ENCODE data around the gene KIF26B. TPM values are rescaled to one million over a fixed set of nuclear protein-coding genes. Genes with fewer than 3 reads are reported as not detected.

KIF26B gene
- polyA plus RNA-seq, 1 donor from 2014 or later = 6.3 TPM

- H3K36me3 ChIP-seq (ENCODE audit: insufficient read depth, low read length) = no peaks in the 10 kb centered on the region
- no peak overlapping the region for H3K9ac ChIP-seq (ENCODE audit: low read length)
- no peaks in the 10 kb centered on the region for H3K79me2 ChIP-seq (replicated peaks; ENCODE audit: insufficient read depth, low read length)
- no peak overlapping the region for H3K4me3 ChIP-seq (ENCODE audit: low read length)
- H3K27ac ChIP-seq (ENCODE audit: low read length) = no peak overlapping the region
- no peak overlapping the region for H3K4me2 ChIP-seq (ENCODE audit: low read length)
- H3K27me3 ChIP-seq (ENCODE audit: insufficient read depth, low read depth, low read length) = no peaks in the 10 kb centered on the region
- no peak overlapping the region for H2AFZ ChIP-seq (ENCODE audit: low read depth, low read length)
- H4K20me1 ChIP-seq (ENCODE audit: insufficient read depth) = no peaks in the 10 kb centered on the region
- no peaks in the 10 kb centered on the region for H3K9me2 ChIP-seq (ENCODE audit: insufficient read depth, low read length)
- no peak for TF ChIP-seq EP300 (conservative IDR thresholded peaks at IDR 0.05; ENCODE audit: poor library complexity, severe bottlenecking)
- TF ChIP-seq EZH2 (IDR thresholded peaks at IDR 0.05; ENCODE audit: borderline replicate concordance, insufficient read depth, low read length, poor library complexity, severe bottlenecking) = no peak
- TF ChIP-seq TAF1 (IDR thresholded peaks at IDR 0.05; ENCODE audit: low read depth) = no peak
- H3K9me3 ChIP-seq (ENCODE audit: low read length) = peaks cover 6% of the 10 kb centered on the region
- no peaks in the 10 kb centered on the region for H3F3A ChIP-seq (ENCODE audit: insufficient read depth, low read length, poor library complexity, severe bottlenecking)
Measured at GRCh38 chr1:245279346-245279745, 124.6 kb downstream of the KIF26B start.

- Histone ChIP-seq H3K36me3 (ENCODE audit: insufficient read depth, low read length) (no peaks in the 10 kb centered on the region), H3K4me3 (ENCODE audit: low read length) (no peak overlapping the region), H3K27ac (ENCODE audit: low read length) (no peak overlapping the region), H3K27me3 (ENCODE audit: insufficient read depth, low read depth, low read length) (no peaks in the 10 kb centered on the region), H3K9ac (ENCODE audit: low read length) (no peak overlapping the region), H3K9me2 (ENCODE audit: insufficient read depth, low read length) (no peaks in the 10 kb centered on the region), H3K79me2 (replicated peaks; ENCODE audit: insufficient read depth, low read length) (no peaks in the 10 kb centered on the region), H3K9me3 (ENCODE audit: low read length) (peaks cover 6% of the 10 kb centered on the region), H2AFZ (ENCODE audit: low read depth, low read length) (no peak overlapping the region), H3F3A (ENCODE audit: insufficient read depth, low read length, poor library complexity, severe bottlenecking) (no peaks in the 10 kb centered on the region), H3K4me2 (ENCODE audit: low read length) (no peak overlapping the region), H4K20me1 (ENCODE audit: insufficient read depth) (no peaks in the 10 kb centered on the region)
- no peak for TF ChIP-seq EZH2 (IDR thresholded peaks at IDR 0.05; ENCODE audit: borderline replicate concordance, insufficient read depth, low read length, poor library complexity, severe bottlenecking)
- TF ChIP-seq SMC3 (conservative IDR thresholded peaks at IDR 0.05; ENCODE audit: poor library complexity) = no peak
- TF ChIP-seq POLR2AphosphoS5 (IDR thresholded peaks at IDR 0.05) = no peak
- TF ChIP-seq MXI1 (conservative IDR thresholded peaks at IDR 0.05; ENCODE audit: poor library complexity, severe bottlenecking) = no peak
- TF ChIP-seq TAF1 (IDR thresholded peaks at IDR 0.05; ENCODE audit: low read depth) = no peak
- TF ChIP-seq CTCF (IDR thresholded peaks at IDR 0.05; ENCODE audit: poor library complexity, severe bottlenecking) = no peak
- no peak for TF ChIP-seq EP300 (conservative IDR thresholded peaks at IDR 0.05; ENCODE audit: poor library complexity, severe bottlenecking)
- no peak for TF ChIP-seq REST (IDR thresholded peaks at IDR 0.05; ENCODE audit: borderline replicate concordance)
- TF ChIP-seq RAD21 (conservative IDR thresholded peaks at IDR 0.05) = no peak
Measured at GRCh38 chr1:245283001-245283400, 128.2 kb downstream of the KIF26B start.

All from neural cell (in vitro differentiated cells).